ENCODE measurements around the gene PCBP4. TPM values are rescaled to one million over a fixed set of nuclear protein-coding genes. Genes with fewer than 3 reads are reported as not detected.

PCBP4 gene
- total RNA-seq, 1 donor from 2014 or later, result 144 TPM

GRCh38 chr3:51945926-51946705 is 21.1 kb downstream of the PCBP4 start:
- no peak overlapping the region for H3K4me3 ChIP-seq (ENCODE audit: low read depth, low read length)
- DNase-seq (ENCODE audit: low read depth), result no peak
- H3K36me3 ChIP-seq (ENCODE audit: control insufficient read depth, insufficient read depth, low read length), result no peaks in the 10 kb centered on the region
- no peaks in the 10 kb centered on the region for H3K27me3 ChIP-seq (ENCODE audit: control insufficient read depth, insufficient read depth, low read length)
- TF ChIP-seq CTCF (IDR thresholded peaks at IDR 0.05; ENCODE audit: insufficient read depth, low read length, poor library complexity, severe bottlenecking), result no peak

GRCh38 chr3:51945031-51945840 is 22.0 kb downstream of the PCBP4 start:
- no peaks in the 10 kb centered on the region for H3K36me3 ChIP-seq (ENCODE audit: control insufficient read depth, insufficient read depth, low read length)
- H3K27me3 ChIP-seq (ENCODE audit: control insufficient read depth, insufficient read depth, low read length), result no peaks in the 10 kb centered on the region
- H3K4me3 ChIP-seq (ENCODE audit: low read depth, low read length), result no peak overlapping the region
- no peak for TF ChIP-seq CTCF (IDR thresholded peaks at IDR 0.05; ENCODE audit: insufficient read depth, low read length, poor library complexity, severe bottlenecking)
- DNase-seq (ENCODE audit: low read depth), result no peak

- no peak for DNase-seq (ENCODE audit: low read depth)
- TF ChIP-seq CTCF (IDR thresholded peaks at IDR 0.05; ENCODE audit: insufficient read depth, low read length, poor library complexity, severe bottlenecking), result no peak
- Histone ChIP-seq H3K4me3 (ENCODE audit: low read depth, low read length) (no peak overlapping the region), H3K27me3 (ENCODE audit: control insufficient read depth, insufficient read depth, low read length) (no peaks in the 10 kb centered on the region), H3K36me3 (ENCODE audit: control insufficient read depth, insufficient read depth, low read length) (no peaks in the 10 kb centered on the region)
Measured at GRCh38 chr3:51944451-51945021, 22.7 kb downstream of the PCBP4 start.

- no peak overlapping the region for H3K4me3 ChIP-seq (ENCODE audit: low read depth, low read length)
- no peak for TF ChIP-seq CTCF (IDR thresholded peaks at IDR 0.05; ENCODE audit: insufficient read depth, low read length, poor library complexity, severe bottlenecking)
- H3K36me3 ChIP-seq (ENCODE audit: control insufficient read depth, insufficient read depth, low read length), result no peaks in the 10 kb centered on the region
- no peak for DNase-seq (ENCODE audit: low read depth)
- H3K27me3 ChIP-seq (ENCODE audit: control insufficient read depth, insufficient read depth, low read length), result no peaks in the 10 kb centered on the region
Measured at GRCh38 chr3:51943451-51944391, 23.5 kb downstream of the PCBP4 start.

GRCh38 chr3:51942603-51943450 is 24.4 kb downstream of the PCBP4 start:
- Histone ChIP-seq H3K4me3 (ENCODE audit: low read depth, low read length) (peak overlapping the region; percentile 44), H3K27me3 (ENCODE audit: control insufficient read depth, insufficient read depth, low read length) (no peaks in the 10 kb centered on the region), H3K36me3 (ENCODE audit: control insufficient read depth, insufficient read depth, low read length) (no peaks in the 10 kb centered on the region)
- TF ChIP-seq CTCF (IDR thresholded peaks at IDR 0.05; ENCODE audit: insufficient read depth, low read length, poor library complexity, severe bottlenecking), result no peak
- no peak for DNase-seq (ENCODE audit: low read depth)

All from kidney epithelial cell (primary cell).